ENCODE data around the gene ELL.
A peak's percentile ranks its signal among the peaks of the same experiment; 100 is the strongest.

ELL gene

DNA sequence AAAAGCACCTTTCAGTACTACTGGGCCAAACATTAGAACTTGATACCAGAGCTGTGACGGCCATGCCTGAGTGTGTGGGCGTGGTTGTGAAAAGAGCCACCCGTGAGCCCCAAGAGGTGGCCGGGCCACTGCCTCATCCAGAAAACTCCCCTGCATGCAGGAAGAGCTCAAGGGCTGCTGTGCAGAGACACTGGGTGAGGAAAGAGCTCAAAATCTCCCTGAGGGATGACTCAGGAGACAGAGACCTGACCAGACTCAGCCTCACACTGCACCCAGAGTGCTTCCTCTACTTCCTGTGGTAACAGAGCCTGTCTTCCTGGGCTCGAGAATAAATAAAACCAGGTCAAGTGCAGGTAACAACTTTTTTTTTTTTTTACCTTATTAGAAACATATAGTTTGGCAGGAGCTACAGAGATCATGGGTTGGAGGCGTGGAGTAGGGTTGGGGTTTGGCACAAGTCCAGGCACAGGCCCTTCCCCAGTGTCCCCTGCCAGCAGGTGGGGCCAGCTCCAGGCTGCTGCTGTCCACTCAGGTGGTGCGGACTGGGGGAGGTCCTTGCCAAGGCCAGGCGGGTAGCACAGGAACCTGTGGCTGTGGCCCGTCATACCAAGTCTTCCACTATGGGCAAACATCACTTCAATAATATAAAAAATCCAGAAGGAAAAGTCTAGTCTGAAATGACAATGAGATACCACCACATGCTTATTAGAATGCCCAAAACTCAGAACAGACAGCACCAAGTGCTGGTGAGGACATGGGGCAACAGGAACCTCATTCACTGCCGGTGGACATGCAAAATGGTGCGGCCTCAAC, 25.5 kb downstream of the ELL start:
- H2BK12ac ChIP-seq (ENCODE audit: low read length) = no peak overlapping the region
- H2BK5ac ChIP-seq (ENCODE audit: low read length) = no peak overlapping the region
- no peak overlapping the region for H3K9ac ChIP-seq (ENCODE audit: low read depth, low read length, poor library complexity)
- peaks cover 10% of the 10 kb centered on the region for H3K79me1 ChIP-seq (ENCODE audit: low read depth, low read length)
- no peak overlapping the region for H4K8ac ChIP-seq (ENCODE audit: low read depth, low read length)
- no peaks in the 10 kb centered on the region for H3K9me3 ChIP-seq (replicated peaks in 1 of 2; ENCODE audit: control insufficient read depth in 2 of 2, insufficient read depth in 1 of 2, low read depth in 1 of 2, low read length in 2 of 2)
- H3K27ac ChIP-seq (replicated peaks; ENCODE audit: low read length) = no peak overlapping the region
- H3K14ac ChIP-seq (ENCODE audit: low read length) = no peak overlapping the region
- no peaks in the 10 kb centered on the region for H3K36me3 ChIP-seq (replicated peaks in 1 of 2; ENCODE audit: control insufficient read depth in 2 of 2, insufficient read depth in 2 of 2, low read length in 2 of 2)
- WGBS, 2 donors (ENCODE audit: extremely low coverage in 2 of 2, insufficient read length in 2 of 2, insufficient replicate concordance in 1 of 2) = no CpG with 5 or more reads among the region's 11 CpGs
- H3K4me1 ChIP-seq (ENCODE audit: control insufficient read depth in 2 of 2, insufficient read depth in 1 of 2, low read depth in 1 of 2, low read length in 2 of 2) = peaks cover 12% of the 10 kb centered on the region in 2 donors
- H3K23ac ChIP-seq (ENCODE audit: low read depth, low read length, poor library complexity) = no peak overlapping the region
- DNase-seq (ENCODE audit: low spot score) = no peak
- no peak overlapping the region for H4K91ac ChIP-seq (ENCODE audit: low read depth, low read length, poor library complexity)
- H3K4ac ChIP-seq (ENCODE audit: low read length) = no peak overlapping the region
- no peak overlapping the region for H2BK120ac ChIP-seq (ENCODE audit: low read depth, low read length)
- no peak overlapping the region for H3K4me3 ChIP-seq (ENCODE audit: low read length in 2 of 2)
- no peak overlapping the region for H2BK15ac ChIP-seq (ENCODE audit: low read length)
- no peak overlapping the region for H2AK5ac ChIP-seq (ENCODE audit: low read depth, low read length)
- H3K27me3 ChIP-seq (ENCODE audit: control insufficient read depth in 3 of 3, insufficient read depth in 3 of 3, low read depth in 1 of 3, low read length in 3 of 3) = peaks cover 0 to 2% (median 0%) of the 10 kb centered on the region in 3 experiments
- no peak overlapping the region for H2AFZ ChIP-seq (ENCODE audit: low read length)
- no peak overlapping the region for H3K4me2 ChIP-seq (ENCODE audit: insufficient read depth, low read length, poor library complexity, severe bottlenecking)
- H3K18ac ChIP-seq (ENCODE audit: low read length) = no peak overlapping the region

DNA sequence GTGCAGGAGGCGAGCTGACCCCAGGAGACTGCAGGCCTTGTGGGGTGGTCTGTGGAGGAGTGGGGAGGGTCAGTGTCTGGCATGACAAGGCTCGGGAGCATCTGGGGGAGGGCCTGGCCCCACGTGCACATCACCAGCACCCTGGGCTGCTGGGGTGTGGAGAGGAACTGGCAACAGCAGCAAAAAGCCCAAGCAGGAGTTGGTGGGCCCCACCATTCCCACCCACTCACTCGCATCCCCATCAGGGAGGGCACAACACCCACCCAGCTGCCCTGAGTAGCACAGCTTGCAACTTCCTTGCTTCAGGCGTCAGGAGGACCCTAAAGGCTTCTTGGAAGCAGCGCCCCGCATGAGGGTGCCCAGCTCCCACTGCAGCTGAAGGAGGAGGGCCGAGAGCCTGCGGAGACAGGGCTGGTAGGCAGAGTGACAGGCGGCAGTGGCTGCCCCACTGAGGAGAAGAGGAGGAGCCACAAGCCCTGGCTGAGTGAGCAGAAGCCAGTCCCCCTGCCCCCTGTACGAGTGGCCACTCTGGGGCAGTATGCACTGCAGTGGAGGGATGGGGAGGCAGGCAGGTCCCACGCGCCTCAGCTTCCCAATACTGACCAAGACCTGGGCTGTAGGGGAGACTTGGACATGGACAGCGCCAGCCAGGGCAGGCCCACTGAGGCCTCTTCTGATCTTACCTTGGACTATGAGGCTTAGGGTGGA, 26.5 kb downstream of the ELL start:
- no peak overlapping the region for H4K91ac ChIP-seq (ENCODE audit: low read depth, low read length, poor library complexity)
- no peak overlapping the region for H3K4me2 ChIP-seq (ENCODE audit: insufficient read depth, low read length, poor library complexity, severe bottlenecking)
- no peak for DNase-seq (ENCODE audit: low spot score)
- H2AFZ ChIP-seq (ENCODE audit: low read length) = no peak overlapping the region
- no peak overlapping the region for H2BK5ac ChIP-seq (ENCODE audit: low read length)
- no peak overlapping the region for H3K27ac ChIP-seq (replicated peaks; ENCODE audit: low read length)
- peaks cover 12% of the 10 kb centered on the region in 2 donors for H3K4me1 ChIP-seq (ENCODE audit: control insufficient read depth in 2 of 2, insufficient read depth in 1 of 2, low read depth in 1 of 2, low read length in 2 of 2)
- H3K18ac ChIP-seq (ENCODE audit: low read length) = peak overlapping the region; percentile 65
- H3K4me3 ChIP-seq (ENCODE audit: low read length in 2 of 2) = no peak overlapping the region
- H3K79me1 ChIP-seq (ENCODE audit: low read depth, low read length) = peaks cover 8% of the 10 kb centered on the region
- H3K23ac ChIP-seq (ENCODE audit: low read depth, low read length, poor library complexity) = peak overlapping the region; percentile 89
- H2BK15ac ChIP-seq (ENCODE audit: low read length) = no peak overlapping the region
- H3K36me3 ChIP-seq (replicated peaks in 1 of 2; ENCODE audit: control insufficient read depth in 2 of 2, insufficient read depth in 2 of 2, low read length in 2 of 2) = no peaks in the 10 kb centered on the region
- H2AK5ac ChIP-seq (ENCODE audit: low read depth, low read length) = peak overlapping the region; percentile 71
- H3K27me3 ChIP-seq (ENCODE audit: control insufficient read depth in 3 of 3, insufficient read depth in 3 of 3, low read depth in 1 of 3, low read length in 3 of 3) = peaks cover 0 to 2% (median 0%) of the 10 kb centered on the region in 3 experiments
- no peaks in the 10 kb centered on the region for H3K9me3 ChIP-seq (replicated peaks in 1 of 2; ENCODE audit: control insufficient read depth in 2 of 2, insufficient read depth in 1 of 2, low read depth in 1 of 2, low read length in 2 of 2)
- H2BK12ac ChIP-seq (ENCODE audit: low read length) = no peak overlapping the region
- H4K8ac ChIP-seq (ENCODE audit: low read depth, low read length) = no peak overlapping the region
- no peak overlapping the region for H3K14ac ChIP-seq (ENCODE audit: low read length)
- H3K9ac ChIP-seq (ENCODE audit: low read depth, low read length, poor library complexity) = peak overlapping the region; percentile 73
- H2BK120ac ChIP-seq (ENCODE audit: low read depth, low read length) = no peak overlapping the region
- WGBS, 2 donors (ENCODE audit: extremely low coverage in 2 of 2, insufficient read length in 2 of 2, insufficient replicate concordance in 1 of 2) = no CpG with 5 or more reads among the region's 14 CpGs
- no peak overlapping the region for H3K4ac ChIP-seq (ENCODE audit: low read length)

DNA sequence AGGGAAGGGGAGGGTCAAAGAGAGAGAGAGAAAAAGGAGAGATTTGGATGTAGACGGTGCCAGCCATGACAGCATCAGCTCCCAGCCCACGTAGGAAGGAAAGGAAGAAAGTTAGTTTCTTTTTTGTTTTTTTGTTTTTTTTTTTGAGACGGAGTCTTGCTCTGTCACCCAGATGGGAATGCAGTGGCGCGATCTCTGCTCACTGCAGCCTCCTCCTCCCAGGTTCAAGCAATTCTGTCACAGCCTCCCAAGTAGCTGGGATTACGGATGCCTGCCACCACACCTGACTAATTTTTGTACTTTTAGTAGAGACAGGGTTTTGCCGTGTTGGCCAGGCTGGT, 27.6 kb downstream of the ELL start:
- no CpG with 5 or more reads among the region's 7 CpGs for WGBS, 2 donors (ENCODE audit: extremely low coverage in 2 of 2, insufficient read length in 2 of 2, insufficient replicate concordance in 1 of 2)
- Histone ChIP-seq H4K8ac (ENCODE audit: low read depth, low read length) (no peak overlapping the region), H3K4me2 (ENCODE audit: insufficient read depth, low read length, poor library complexity, severe bottlenecking) (no peak overlapping the region), H2AK5ac (ENCODE audit: low read depth, low read length) (no peak overlapping the region), H3K4me3 (ENCODE audit: low read length in 2 of 2) (no peak overlapping the region), H3K18ac (ENCODE audit: low read length) (no peak overlapping the region), H4K91ac (ENCODE audit: low read depth, low read length, poor library complexity) (no peak overlapping the region), H2BK5ac (ENCODE audit: low read length) (no peak overlapping the region), H2BK12ac (ENCODE audit: low read length) (no peak overlapping the region), H2BK15ac (ENCODE audit: low read length) (no peak overlapping the region), H2AFZ (ENCODE audit: low read length) (no peak overlapping the region), H3K27ac (replicated peaks; ENCODE audit: low read length) (no peak overlapping the region), H3K79me1 (ENCODE audit: low read depth, low read length) (peaks cover 6% of the 10 kb centered on the region), H3K23ac (ENCODE audit: low read depth, low read length, poor library complexity) (no peak overlapping the region), H3K27me3 (ENCODE audit: control insufficient read depth in 3 of 3, insufficient read depth in 3 of 3, low read depth in 1 of 3, low read length in 3 of 3) (peaks cover 0 to 2% (median 0%) of the 10 kb centered on the region in 3 experiments), H2BK120ac (ENCODE audit: low read depth, low read length) (no peak overlapping the region), H3K4me1 (ENCODE audit: control insufficient read depth in 2 of 2, insufficient read depth in 1 of 2, low read depth in 1 of 2, low read length in 2 of 2) (peaks cover 12 to 14% of the 10 kb centered on the region in 2 donors), H3K9ac (ENCODE audit: low read depth, low read length, poor library complexity) (peak overlapping the region; percentile 3), H3K4ac (ENCODE audit: low read length) (no peak overlapping the region), H3K14ac (ENCODE audit: low read length) (no peak overlapping the region), H3K36me3 (replicated peaks in 1 of 2; ENCODE audit: control insufficient read depth in 2 of 2, insufficient read depth in 2 of 2, low read length in 2 of 2) (no peaks in the 10 kb centered on the region), H3K9me3 (replicated peaks in 1 of 2; ENCODE audit: control insufficient read depth in 2 of 2, insufficient read depth in 1 of 2, low read depth in 1 of 2, low read length in 2 of 2) (no peaks in the 10 kb centered on the region)
- no peak for DNase-seq (ENCODE audit: low spot score)
